Gastroesophageal sphincter (tissue), 3 donors: ENCODE data around the gene RXRB.

ENCODE experiments used
- POLR2A ChIP-seq, 2 donors: fragments of 450-650 bp; IDR thresholded peaks; one replicate each; pipeline ENCODE4 v1.6.1; 2017; ENCODE audit warnings: antibody characterized with exemption in 2 of 2, mild to moderate bottlenecking in 2 of 2, moderate library complexity in 1 of 2
- TF ChIP-seq, protein P1 (sequence below), 4 experiments: fragments of 200-600 bp in 2 of 4; fragments of 450-650 bp in 2 of 4; sonication (generic) in 1 of 4; IDR thresholded peaks; one replicate each; pipeline ENCODE4 v1.5.1; 2017 to 2019; ENCODE audit warnings: antibody characterized with exemption in 4 of 4, mild to moderate bottlenecking in 2 of 4, moderate library complexity in 2 of 4

DNA sequence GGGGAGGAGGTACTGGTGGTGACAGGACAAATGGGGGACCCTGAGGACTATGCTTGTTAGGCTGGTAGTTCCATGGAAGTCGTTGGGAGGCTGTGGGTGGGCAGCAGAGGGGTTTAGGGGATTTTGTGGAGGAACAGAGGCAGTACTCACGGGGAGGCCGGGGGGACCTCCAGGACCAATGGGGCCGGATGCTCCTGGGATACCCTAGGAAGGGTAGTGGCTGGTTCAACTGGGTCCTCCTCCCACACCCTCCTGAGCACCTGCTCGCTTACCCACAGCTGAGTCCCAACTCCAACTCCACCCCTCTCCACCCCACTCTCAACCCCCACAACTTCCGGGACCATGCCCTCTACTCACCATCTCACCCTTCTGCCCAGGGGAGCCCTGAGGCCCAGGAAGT is 34.1 kb downstream of the RXRB start:
- TF ChIP-seq, protein P1, sequence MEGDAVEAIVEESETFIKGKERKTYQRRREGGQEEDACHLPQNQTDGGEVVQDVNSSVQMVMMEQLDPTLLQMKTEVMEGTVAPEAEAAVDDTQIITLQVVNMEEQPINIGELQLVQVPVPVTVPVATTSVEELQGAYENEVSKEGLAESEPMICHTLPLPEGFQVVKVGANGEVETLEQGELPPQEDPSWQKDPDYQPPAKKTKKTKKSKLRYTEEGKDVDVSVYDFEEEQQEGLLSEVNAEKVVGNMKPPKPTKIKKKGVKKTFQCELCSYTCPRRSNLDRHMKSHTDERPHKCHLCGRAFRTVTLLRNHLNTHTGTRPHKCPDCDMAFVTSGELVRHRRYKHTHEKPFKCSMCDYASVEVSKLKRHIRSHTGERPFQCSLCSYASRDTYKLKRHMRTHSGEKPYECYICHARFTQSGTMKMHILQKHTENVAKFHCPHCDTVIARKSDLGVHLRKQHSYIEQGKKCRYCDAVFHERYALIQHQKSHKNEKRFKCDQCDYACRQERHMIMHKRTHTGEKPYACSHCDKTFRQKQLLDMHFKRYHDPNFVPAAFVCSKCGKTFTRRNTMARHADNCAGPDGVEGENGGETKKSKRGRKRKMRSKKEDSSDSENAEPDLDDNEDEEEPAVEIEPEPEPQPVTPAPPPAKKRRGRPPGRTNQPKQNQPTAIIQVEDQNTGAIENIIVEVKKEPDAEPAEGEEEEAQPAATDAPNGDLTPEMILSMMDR (IDR thresholded peaks at IDR 0.05), result no peak
- no peak for TF ChIP-seq POLR2A (IDR thresholded peaks at IDR 0.05)
